Thoracic aorta (tissue), 2 donors: ENCODE results near the gene CHCHD6. TPM values are rescaled to one million over a fixed set of nuclear protein-coding genes. Genes with fewer than 3 reads are reported as not detected.

Experiments used
- ATAC-seq: fragments of 150-250 bp; one replicate; pipeline ENCODE4 v1.8.0; 2017; ENCODE audit warnings: low read depth; ENCODE audit not compliant: insufficient number of reproducible peaks, low FRiP score
- DNase-seq: peaks from one replicate; pipeline ENCODE4 v3.0.0-alpha.2; 2020; ENCODE audit warnings: low spot score
- H3K27ac ChIP-seq, 2 donors: fragments of 200-600 bp; sonication (generic); 1 replicate in 1 of 2; 2 replicates in 1 of 2; pipeline ENCODE4 v1.5.1; 2016; ENCODE audit warnings: mild to moderate bottlenecking in 2 of 2, moderate library complexity in 2 of 2
- H3K27me3 ChIP-seq: fragments of 200-600 bp; sonication (generic); replicated peaks from 2 replicates; pipeline ENCODE4 v1.6.0; 2016; ENCODE audit warnings: mild to moderate bottlenecking; ENCODE audit not compliant: insufficient read depth
- H3K36me3 ChIP-seq: fragments of 200-600 bp; sonication (generic); one replicate; pipeline ENCODE4 v1.5.1; 2016
- H3K4me1 ChIP-seq, 2 donors: fragments of 200-600 bp; sonication (generic); 1 replicate in 1 of 2; 2 replicates in 1 of 2; pipeline versions ENCODE4 v1.5.1 to v1.6.0; 2016; ENCODE audit warnings: low read depth in 2 of 2, mild to moderate bottlenecking in 1 of 2; ENCODE audit not compliant: control insufficient read depth in 1 of 2
- H3K4me3 ChIP-seq: fragments of 200-600 bp; sonication (generic); 2 replicates; pipeline ENCODE4 v1.5.1; 2016; ENCODE audit warnings: mild to moderate bottlenecking
- H3K9me3 ChIP-seq: fragments of 200-600 bp; sonication (generic); 2 replicates; pipeline ENCODE4 v1.5.1; 2016
- CTCF ChIP-seq: fragments of 200-600 bp; sonication (generic); IDR thresholded peaks from one replicate; pipeline ENCODE4 v1.5.1; 2019; ENCODE audit warnings: antibody characterized with exemption
- total RNA-seq, 2 donors: library from RNA; depleted of rRNA; stranded (reverse); fragments of >200 nt; gene quantifications; one replicate each; pipeline versions ENCODE4 v1.1.0 to v1.2.3, GENCODE V29; 2016

The CHCHD6 gene
- total RNA-seq, 2 donors from 2014 or later = 12.5 to 17.1 TPM

GRCh38 chr3:126716057-126716456 is 12.0 kb downstream of the CHCHD6 start:
- no peak for DNase-seq
- no peak for ATAC-seq
- Histone ChIP-seq H3K4me3 (no peak overlapping the region), H3K9me3 (no peaks in the 10 kb centered on the region), H3K27me3 (no peaks in the 10 kb centered on the region), H3K27ac (no peak overlapping the region), H3K4me1 (no peaks in the 10 kb centered on the region), H3K36me3 (no peaks in the 10 kb centered on the region)
- no peak for TF ChIP-seq CTCF

GRCh38 chr3:126718561-126719445 is 14.8 kb downstream of the CHCHD6 start:
- Histone ChIP-seq H3K27me3 (no peaks in the 10 kb centered on the region), H3K4me3 (no peak overlapping the region), H3K9me3 (no peaks in the 10 kb centered on the region), H3K4me1 (no peaks in the 10 kb centered on the region), H3K27ac (no peak overlapping the region), H3K36me3 (no peaks in the 10 kb centered on the region)
- no peak for DNase-seq
- no peak for TF ChIP-seq CTCF
- ATAC-seq = no peak

DNA sequence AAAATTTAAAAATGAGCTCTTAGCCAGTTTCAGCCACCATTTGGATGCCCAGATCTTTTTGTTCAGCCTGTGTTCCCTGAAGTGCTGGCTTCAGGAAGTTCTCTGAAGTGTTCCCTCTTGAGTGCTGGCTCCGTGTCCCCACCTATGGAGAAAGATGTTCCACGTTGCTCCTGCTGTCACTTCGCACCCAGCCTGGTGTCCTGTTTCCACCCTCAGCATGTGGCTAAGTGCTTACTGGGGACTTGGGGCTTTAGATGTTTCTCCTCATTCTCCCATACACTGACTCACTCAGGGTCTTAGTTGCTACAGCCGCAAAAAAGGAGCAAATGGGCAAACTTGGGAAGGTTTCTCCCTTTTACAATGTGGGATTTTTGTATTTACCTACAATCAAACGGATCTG is 16.6 kb downstream of the CHCHD6 start:
- Histone ChIP-seq H3K4me1 (no peaks in the 10 kb centered on the region), H3K27me3 (no peaks in the 10 kb centered on the region), H3K9me3 (no peaks in the 10 kb centered on the region), H3K36me3 (no peaks in the 10 kb centered on the region), H3K4me3 (no peak overlapping the region), H3K27ac (no peak overlapping the region)
- DNase-seq = no peak
- TF ChIP-seq CTCF = no peak
- no peak for ATAC-seq

DNA sequence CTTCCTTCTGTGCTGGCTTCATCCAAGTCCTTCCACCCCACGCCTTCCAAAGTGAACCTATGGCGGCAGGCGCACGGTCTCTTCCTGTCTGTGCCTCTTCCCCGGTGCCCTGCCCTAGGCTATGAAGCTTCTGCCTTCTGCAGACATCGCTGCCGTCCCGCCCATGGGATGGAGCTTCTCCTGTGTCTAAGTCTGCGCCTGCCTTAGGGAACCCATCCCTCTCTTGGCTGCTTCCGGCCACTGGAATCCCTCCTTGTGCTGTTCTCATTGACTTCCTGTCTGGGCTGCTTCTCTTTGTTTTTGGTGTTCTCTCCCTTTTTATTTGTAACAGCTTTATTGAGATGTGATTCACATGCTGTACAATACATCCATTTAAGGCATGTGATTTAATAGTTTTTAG is 17.2 kb downstream of the CHCHD6 start:
- ATAC-seq = no peak
- Histone ChIP-seq H3K27me3 (no peaks in the 10 kb centered on the region), H3K4me1 (no peaks in the 10 kb centered on the region), H3K9me3 (no peaks in the 10 kb centered on the region), H3K36me3 (no peaks in the 10 kb centered on the region), H3K27ac (no peak overlapping the region), H3K4me3 (no peak overlapping the region)
- TF ChIP-seq CTCF = no peak
- DNase-seq = no peak

GRCh38 chr3:126723237-126723636 is 19.2 kb downstream of the CHCHD6 start:
- no peak for DNase-seq
- H3K27me3 ChIP-seq = no peaks in the 10 kb centered on the region
- H3K36me3 ChIP-seq = no peaks in the 10 kb centered on the region
- H3K4me1 ChIP-seq = no peaks in the 10 kb centered on the region
- no peak overlapping the region for H3K27ac ChIP-seq
- no peak for ATAC-seq
- no peak for TF ChIP-seq CTCF
- no peak overlapping the region for H3K4me3 ChIP-seq
- no peaks in the 10 kb centered on the region for H3K9me3 ChIP-seq
